ENCODE results near the gene ASXL2.

DNA sequence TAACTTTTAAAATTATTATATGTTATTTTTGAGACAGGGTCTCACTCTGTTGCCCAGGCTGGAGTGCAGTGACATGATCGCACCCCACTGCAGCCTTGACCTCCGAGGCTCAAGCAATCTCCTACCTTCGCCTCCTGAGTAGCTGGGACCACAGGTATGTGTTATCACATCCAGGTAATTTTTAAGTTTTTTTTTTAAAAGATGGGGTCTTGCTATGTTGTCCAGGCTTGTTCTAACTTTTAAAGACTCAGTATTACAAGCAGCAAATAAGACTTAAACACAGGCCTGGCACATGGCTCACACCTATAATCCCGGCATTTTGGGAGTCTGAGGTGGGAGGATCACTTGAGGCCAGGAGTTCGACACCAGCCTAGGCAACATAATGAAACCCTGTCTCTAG lies 101.2 kb downstream of the ASXL2 start:
- TF ChIP-seq POLR2A (IDR thresholded peaks at IDR 0.05; ENCODE audit: low read length) (no peak), GATA1 (IDR thresholded peaks at IDR 0.05; ENCODE audit: low read depth, low read length) (no peak)

Data from erythroblast (primary cell).